CD4-positive, alpha-beta memory T cell (primary cell): ENCODE data around the gene PYGO2. TPM values are rescaled to one million over a fixed set of nuclear protein-coding genes. Genes with fewer than 3 reads are reported as not detected.
A peak's percentile ranks its signal among the peaks of the same experiment; 100 is the strongest.

Source experiments
- CTCF ChIA-PET: fragments of 350-600 bp; sonication (Branson Sonifier 250); formaldehyde crosslinking; loops from one replicate; lab custom pipeline; 2021; ENCODE audit warnings: inconsistent platforms; ENCODE audit not compliant: partially characterized antibody; lab: Charles Lee
- POLR2A ChIA-PET: fragments of 350-600 bp; sonication (Branson Sonifier 250); formaldehyde crosslinking; loops from one replicate; lab custom pipeline; 2021; ENCODE audit not compliant: partially characterized antibody; lab: Charles Lee
- DNase-seq, 5 donors: peaks; one replicate each; pipeline versions ENCODE4 v3.0.0 to v3.0.0-alpha.2; 2020 to 2022; ENCODE audit warnings: mixed read lengths in 1 of 5
- H3K27ac ChIP-seq: one replicate; pipeline ENCODE4 v1.7.0; 2013; ENCODE audit warnings: low read depth, low read length
- H3K27me3 ChIP-seq: 2 replicates; pipeline ENCODE4 v1.7.0; 2013; ENCODE audit warnings: mild to moderate bottlenecking, low read length, moderate library complexity; ENCODE audit not compliant: insufficient read depth
- H3K36me3 ChIP-seq: 2 replicates; pipeline ENCODE4 v1.7.0; 2013; ENCODE audit warnings: mild to moderate bottlenecking, low read length, moderate library complexity; ENCODE audit not compliant: insufficient read depth
- H3K4me1 ChIP-seq: 2 replicates; pipeline ENCODE4 v1.7.0; 2013; ENCODE audit warnings: mild to moderate bottlenecking, low read length, moderate library complexity; ENCODE audit not compliant: insufficient read depth
- H3K4me3 ChIP-seq, 2 donors: one replicate each; pipeline ENCODE4 v1.7.0; 2013; ENCODE audit warnings: low read length in 2 of 2, mild to moderate bottlenecking in 1 of 2
- H3K9me3 ChIP-seq, 2 donors: one replicate each; pipeline ENCODE4 v1.7.0; 2013; ENCODE audit warnings: low read length in 2 of 2, control low read depth in 1 of 2; ENCODE audit not compliant: control insufficient read depth in 1 of 2
- H3K27ac Mint-ChIP-seq, 7 donors: one replicate each; pipeline ENCODE4 v1.8.0; 2020 to 2021; ENCODE audit warnings: mixed read lengths in 7 of 7, mild to moderate bottlenecking in 6 of 7, inconsistent platforms in 3 of 7, moderate library complexity in 3 of 7
- H3K27me3 Mint-ChIP-seq, 2 donors: one replicate each; pipeline ENCODE4 v1.8.0; 2020 to 2021; ENCODE audit warnings: mixed read lengths in 2 of 2
- H3K36me3 Mint-ChIP-seq, 2 donors: one replicate each; pipeline ENCODE4 v1.8.0; 2020 to 2021; ENCODE audit warnings: mixed read lengths in 2 of 2, inconsistent platforms in 1 of 2, mild to moderate bottlenecking in 1 of 2
- H3K4me1 Mint-ChIP-seq, 4 donors: one replicate each; pipeline ENCODE4 v1.8.0; 2020 to 2021; ENCODE audit warnings: mixed read lengths in 4 of 4, mild to moderate bottlenecking in 1 of 4
- H3K4me3 Mint-ChIP-seq, 8 donors: one replicate each; pipeline ENCODE4 v1.8.0; 2020 to 2021; ENCODE audit warnings: mixed read lengths in 8 of 8, mild to moderate bottlenecking in 7 of 8, moderate library complexity in 6 of 8, inconsistent platforms in 3 of 8
- H3K9me3 Mint-ChIP-seq, 8 donors: one replicate each; pipeline ENCODE4 v1.8.0; 2020 to 2021; ENCODE audit warnings: mixed read lengths in 8 of 8, mild to moderate bottlenecking in 5 of 8, inconsistent platforms in 3 of 8, moderate library complexity in 1 of 8
- intact Hi-C: fragments of 100-400 bp; cut with micrococcal nuclease; formaldehyde crosslinking; loops from one replicate; pipeline ENCODE4 v1.15.1; 2023
- polyA plus RNA-seq, 2 donors: library from polyadenylated mRNA; unstranded; fragments of 300-500 nt; fragmentation: Illumina TruSeq; gene quantifications; one replicate each; pipeline ENCODE4 v1.2.3, GENCODE V29; 2021
- total RNA-seq, 2 experiments: library from RNA; stranded (reverse); gene quantifications; one replicate each; pipeline ENCODE4 v1.2.3, GENCODE V29; 2021

The PYGO2 gene
- total and polyA plus RNA-seq, 4 experiments from 2014 or later = 22.5 to 80.2 (median 66.3) TPM

GRCh38 chr1:154974808-154975408 is 13.3 kb upstream of the PYGO2 start:
- POLR2A ChIA-PET = interaction anchor here (1.0 to 41.7 kb wide), 11 partner anchors 9 to 795 kb away, joined by 3 to 1543 read pairs (median 9); partner anchors contain the start of genes ADAM15, FLAD1, LENEP and PBXIP1
- Mint-ChIP-seq H3K4me3 (no peak overlapping the region), H3K9me3 (no peaks in the 10 kb centered on the region), H3K36me3 (peaks cover 4 to 11% of the 10 kb centered on the region in 2 donors), H3K27ac (no peak overlapping the region), H3K4me1 (peaks cover 18 to 33% (median 24%) of the 10 kb centered on the region in 4 donors), H3K27me3 (no peaks in the 10 kb centered on the region)
- H3K36me3 ChIP-seq = no peaks in the 10 kb centered on the region
- no peaks in the 10 kb centered on the region for H3K9me3 ChIP-seq
- H3K4me1 ChIP-seq = peaks cover 45% of the 10 kb centered on the region
- no peaks in the 10 kb centered on the region for H3K27me3 ChIP-seq
- H3K27ac ChIP-seq = peak overlapping the region; percentile 95
- CTCF ChIA-PET = interaction anchor here (1.3 to 16.3 kb wide), 7 partner anchors 11 to 42 kb away, joined by 4 to 226 read pairs (median 23); partner anchors contain the start of genes PBXIP1 and PYGO2
- intact Hi-C loops = loop anchor here (1.0 to 2.0 kb wide), 6 partner anchors 8 to 76 kb away; partner anchors contain the start of genes ADAM15, FLAD1, PMVK and PYGO2
- DNase-seq = peak in 4 of 5 donors; percentile 96 to 97 (median 97)
- H3K4me3 ChIP-seq = peak overlapping the region; percentile 67 to 100

DNA sequence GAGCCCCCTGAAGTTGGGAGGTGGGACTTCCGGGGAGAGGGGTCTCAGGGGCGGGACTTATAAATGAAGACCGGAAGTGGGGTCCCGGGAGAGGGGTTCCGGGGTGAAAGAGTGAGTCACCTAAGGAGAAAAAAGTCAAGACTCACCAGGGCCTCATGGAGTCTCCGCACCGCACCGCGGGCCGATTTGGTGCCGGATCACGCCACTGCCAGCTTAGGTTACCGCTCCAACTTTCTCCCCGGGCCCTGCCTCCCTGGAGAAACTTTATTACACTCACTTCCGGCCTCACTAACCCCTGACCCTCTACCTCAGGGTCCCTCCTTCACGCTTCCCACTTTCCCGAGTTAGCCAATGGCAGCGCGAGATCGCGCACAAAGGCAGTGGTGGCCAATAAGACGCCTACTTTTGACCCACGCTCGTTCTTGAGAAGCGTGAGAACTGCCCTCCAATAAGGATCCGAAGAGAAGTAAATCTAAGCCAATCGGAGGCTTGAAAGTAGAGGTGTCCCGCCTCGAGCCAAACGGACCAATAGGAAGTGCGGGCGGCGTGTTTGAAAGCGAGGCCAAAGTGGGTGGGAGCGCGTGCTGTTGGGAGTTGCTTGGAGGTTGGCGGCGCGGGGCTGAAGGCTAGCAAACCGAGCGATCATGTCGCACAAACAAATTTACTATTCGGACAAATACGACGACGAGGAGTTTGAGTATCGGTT is 12.7 kb upstream of the PYGO2 start, which contains the start of gene CKS1B:
CKS1B (plus strand) TSS at position 580 of the 706 bp plus-strand sequence; CDS start at position 645, 65 bp downstream.
- H3K27me3 ChIP-seq = no peaks in the 10 kb centered on the region

GRCh38 chr1:154973344-154974101 is 11.9 kb upstream of the PYGO2 start:
- Mint-ChIP-seq H3K36me3 (peaks cover 4 to 19% of the 10 kb centered on the region in 2 donors), H3K4me3 (no peak overlapping the region), H3K4me1 (peaks cover 22 to 43% (median 27%) of the 10 kb centered on the region in 4 donors), H3K27me3 (no peaks in the 10 kb centered on the region), H3K27ac (no peak overlapping the region), H3K9me3 (no peaks in the 10 kb centered on the region)
- ChIA-PET CTCF (interaction anchor here (0.7 to 16.3 kb wide), 9 partner anchors 9 to 1008 kb away, joined by 3 to 226 read pairs (median 17); partner anchors contain the start of genes FLAD1, LENEP, PBXIP1 and PYGO2), POLR2A (interaction anchor here (0.6 to 41.7 kb wide), 9 partner anchors 8 to 793 kb away, joined by 3 to 1543 read pairs (median 36); partner anchors contain the start of genes FLAD1, LENEP, PBXIP1 and PMVK)
- H3K27ac ChIP-seq = peak overlapping the region; percentile 95
- H3K27me3 ChIP-seq = no peaks in the 10 kb centered on the region
- peak overlapping the region; percentile 67 to 83 for H3K4me3 ChIP-seq
- no peaks in the 10 kb centered on the region for H3K9me3 ChIP-seq
- intact Hi-C loops = loop anchor here (1.0 to 2.0 kb wide), 7 partner anchors 10 to 77 kb away; partner anchors contain the start of genes ADAM15, FLAD1, PMVK and PYGO2
- peaks cover 10% of the 10 kb centered on the region for H3K36me3 ChIP-seq
- peaks cover 45% of the 10 kb centered on the region for H3K4me1 ChIP-seq
- peak; percentile 83 to 96 (median 85) for DNase-seq

More for the DNA sequence above, 12.7 kb upstream of the PYGO2 start, which contains the start of gene CKS1B:
- peaks cover 45% of the 10 kb centered on the region for H3K4me1 ChIP-seq
- ChIA-PET POLR2A (interaction anchor here (1.0 to 41.7 kb wide), 10 partner anchors 8 to 794 kb away, joined by 3 to 1543 read pairs (median 22); partner anchors contain the start of genes ADAM15, FLAD1, LENEP and PBXIP1), CTCF (interaction anchor here (0.7 to 16.3 kb wide), 11 partner anchors 9 to 1009 kb away, joined by 3 to 226 read pairs (median 7); partner anchors contain the start of genes FLAD1, LENEP, PBXIP1 and PYGO2)
- peak; percentile 99 for DNase-seq
- H3K4me3 Mint-ChIP-seq = no peak within 1 kb of the TSS
- H3K27me3 Mint-ChIP-seq = no peaks in the 10 kb centered on the region
- intact Hi-C loops = loop anchor here (1.0 to 2.0 kb wide), 6 partner anchors 9 to 77 kb away; partner anchors contain the start of genes ADAM15, FLAD1, PMVK and PYGO2
- peaks cover 22 to 38% (median 26%) of the 10 kb centered on the region in 4 donors for H3K4me1 Mint-ChIP-seq
- H3K9me3 Mint-ChIP-seq = no peaks in the 10 kb centered on the region
- H3K27ac ChIP-seq = peak within 1 kb of the TSS; percentile 95
- H3K9me3 ChIP-seq = no peaks in the 10 kb centered on the region
- peaks cover 6% of the 10 kb centered on the region for H3K36me3 ChIP-seq
- H3K27ac Mint-ChIP-seq = no peak within 1 kb of the TSS
- H3K4me3 ChIP-seq = peak within 1 kb of the TSS; percentile 67 to 100
- peaks cover 4 to 12% of the 10 kb centered on the region in 2 donors for H3K36me3 Mint-ChIP-seq

DNA sequence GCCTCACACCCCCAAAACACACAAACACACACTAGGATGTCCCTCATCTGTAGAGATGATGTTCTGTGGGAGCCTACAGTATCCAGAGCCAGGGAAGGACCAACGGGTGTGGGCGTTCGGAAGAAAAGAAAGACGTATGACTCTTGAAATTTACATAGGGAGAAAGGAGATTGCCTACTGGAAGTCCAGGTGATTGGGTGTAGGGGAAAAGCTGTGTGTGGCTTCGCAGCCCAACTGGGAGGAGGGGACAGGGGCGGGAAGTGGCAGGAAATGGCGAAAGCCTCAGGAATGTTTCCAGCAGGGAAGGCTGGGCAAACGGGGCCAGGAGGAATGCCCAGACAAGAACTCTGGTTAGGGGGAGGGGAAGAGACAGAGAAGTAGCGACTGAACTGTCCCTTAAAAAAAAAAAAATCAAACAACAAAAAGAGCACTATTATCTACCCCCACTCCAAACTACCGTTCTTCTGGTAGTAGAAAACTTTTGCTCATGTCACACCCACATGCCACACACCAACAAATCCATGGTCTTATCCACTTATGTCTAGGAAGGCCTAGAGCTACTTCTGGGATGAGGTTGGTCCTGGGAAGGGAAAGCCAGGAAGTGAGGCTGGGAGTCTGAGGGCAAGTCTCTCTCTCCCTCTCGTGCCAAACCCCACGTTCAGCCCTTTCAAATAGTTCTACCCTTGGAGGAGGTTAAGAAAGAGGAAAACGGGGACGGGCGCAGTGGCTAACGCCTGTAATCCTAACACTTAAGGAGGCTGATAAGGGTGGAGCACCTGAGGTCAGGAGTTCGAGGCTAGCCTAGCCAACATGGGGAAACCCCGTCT is 11.1 kb upstream of the PYGO2 start:
- Mint-ChIP-seq H3K4me1 (peaks cover 22 to 40% (median 27%) of the 10 kb centered on the region in 4 donors), H3K36me3 (peaks cover 8 to 27% of the 10 kb centered on the region in 2 donors), H3K27me3 (no peaks in the 10 kb centered on the region), H3K9me3 (no peaks in the 10 kb centered on the region), H3K27ac (peak overlapping the region in 1 of 7 donors; percentile 82), H3K4me3 (peak overlapping the region in 3 of 8 donors; percentile 9 to 60 (median 52))
- Histone ChIP-seq H3K27ac (peak overlapping the region; percentile 95), H3K27me3 (no peaks in the 10 kb centered on the region), H3K9me3 (no peaks in the 10 kb centered on the region), H3K4me1 (peaks cover 45% of the 10 kb centered on the region), H3K4me3 (no peak overlapping the region), H3K36me3 (peaks cover 18% of the 10 kb centered on the region)
- intact Hi-C loops = loop anchor here (1.0 kb wide), 1 partner anchor 45 kb away; no protein-coding TSS in a partner anchor
- ChIA-PET POLR2A (interaction anchor here (0.6 to 41.7 kb wide), 8 partner anchors 8 to 90 kb away, joined by 3 to 1543 read pairs (median 48); partner anchors contain the start of genes FLAD1, LENEP, PBXIP1 and PMVK), CTCF (interaction anchor here (0.5 to 16.3 kb wide), 9 partner anchors 8 to 188 kb away, joined by 3 to 226 read pairs (median 17); partner anchors contain the start of genes FLAD1, LENEP, PBXIP1 and PYGO2)
- no peak for DNase-seq

DNA sequence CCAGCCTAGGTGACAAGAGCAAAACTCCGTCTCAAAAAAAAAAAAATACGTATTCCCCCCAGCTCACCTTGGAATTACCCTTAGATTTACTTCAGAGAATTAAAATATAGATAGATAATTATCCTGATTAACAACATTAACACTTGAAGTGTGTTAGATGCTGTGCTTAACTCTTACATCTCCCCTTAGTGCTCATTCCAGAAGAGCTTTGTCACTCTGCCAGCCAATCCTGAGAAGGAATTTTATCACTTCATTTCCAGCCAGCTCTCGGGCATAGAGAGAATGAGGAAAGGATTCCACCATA is 10.6 kb upstream of the PYGO2 start:
- peak overlapping the region in 1 of 7 donors; percentile 82 for H3K27ac Mint-ChIP-seq
- ChIA-PET CTCF (interaction anchor here (1.2 to 16.3 kb wide), 6 partner anchors 11 to 45 kb away, joined by 3 to 226 read pairs (median 32); partner anchors contain the start of genes FLAD1, PBXIP1 and PYGO2), POLR2A (interaction anchor here (1.4 to 41.7 kb wide), 6 partner anchors 9 to 35 kb away, joined by 3 to 1543 read pairs (median 92); partner anchors contain the start of genes FLAD1, LENEP, PBXIP1 and PMVK)
- H3K9me3 ChIP-seq = no peaks in the 10 kb centered on the region
- H3K27me3 Mint-ChIP-seq = no peaks in the 10 kb centered on the region
- peaks cover 23% of the 10 kb centered on the region for H3K36me3 ChIP-seq
- H3K4me3 ChIP-seq = no peak overlapping the region
- H3K36me3 Mint-ChIP-seq = peaks cover 10 to 29% of the 10 kb centered on the region in 2 donors
- H3K4me3 Mint-ChIP-seq = peak overlapping the region in 2 of 8 donors; percentile 9 to 52
- no peaks in the 10 kb centered on the region for H3K9me3 Mint-ChIP-seq
- DNase-seq = no peak
- peaks cover 45% of the 10 kb centered on the region for H3K4me1 ChIP-seq
- intact Hi-C loops = no loop called here
- peaks cover 22 to 36% (median 28%) of the 10 kb centered on the region in 4 donors for H3K4me1 Mint-ChIP-seq
- peak overlapping the region; percentile 95 for H3K27ac ChIP-seq
- H3K27me3 ChIP-seq = no peaks in the 10 kb centered on the region
